ENCODE measurements around the gene BRAP.

DNA sequence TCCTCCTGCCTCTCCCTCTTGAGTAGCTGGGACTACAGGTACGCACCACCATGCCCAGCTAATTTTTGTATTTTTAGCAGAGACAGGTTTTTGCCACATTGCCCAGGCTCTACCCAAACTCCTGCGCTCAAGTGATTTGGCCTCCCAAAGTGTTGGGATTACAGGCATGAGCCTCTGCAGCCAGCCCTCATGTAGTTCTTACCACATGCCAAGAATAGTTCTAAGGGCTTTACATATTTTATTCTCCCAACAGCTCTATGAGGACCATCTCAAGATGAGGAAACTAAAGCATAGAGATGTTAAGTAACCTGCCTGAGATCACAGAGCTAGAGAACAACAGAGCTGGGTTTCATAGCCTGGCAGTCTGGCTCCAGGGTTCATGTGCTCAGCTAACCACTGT, 43.0 kb upstream of the BRAP start:
- TF ChIP-seq, protein P1, sequence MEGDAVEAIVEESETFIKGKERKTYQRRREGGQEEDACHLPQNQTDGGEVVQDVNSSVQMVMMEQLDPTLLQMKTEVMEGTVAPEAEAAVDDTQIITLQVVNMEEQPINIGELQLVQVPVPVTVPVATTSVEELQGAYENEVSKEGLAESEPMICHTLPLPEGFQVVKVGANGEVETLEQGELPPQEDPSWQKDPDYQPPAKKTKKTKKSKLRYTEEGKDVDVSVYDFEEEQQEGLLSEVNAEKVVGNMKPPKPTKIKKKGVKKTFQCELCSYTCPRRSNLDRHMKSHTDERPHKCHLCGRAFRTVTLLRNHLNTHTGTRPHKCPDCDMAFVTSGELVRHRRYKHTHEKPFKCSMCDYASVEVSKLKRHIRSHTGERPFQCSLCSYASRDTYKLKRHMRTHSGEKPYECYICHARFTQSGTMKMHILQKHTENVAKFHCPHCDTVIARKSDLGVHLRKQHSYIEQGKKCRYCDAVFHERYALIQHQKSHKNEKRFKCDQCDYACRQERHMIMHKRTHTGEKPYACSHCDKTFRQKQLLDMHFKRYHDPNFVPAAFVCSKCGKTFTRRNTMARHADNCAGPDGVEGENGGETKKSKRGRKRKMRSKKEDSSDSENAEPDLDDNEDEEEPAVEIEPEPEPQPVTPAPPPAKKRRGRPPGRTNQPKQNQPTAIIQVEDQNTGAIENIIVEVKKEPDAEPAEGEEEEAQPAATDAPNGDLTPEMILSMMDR (IDR thresholded peaks at IDR 0.05; ENCODE audit: low read depth, low read length) = no peak
- no peak for TF ChIP-seq POLR2A (IDR thresholded peaks at IDR 0.05; ENCODE audit: extremely low read depth, insufficient read length)

Measured in NB4 (cell line).